Loucy (cell line): ENCODE measurements around the gene NETO2.
"Not testable (repeated sequence)": the region's sequence is repeated elsewhere in the genome, so short reads cannot be mapped to it uniquely, and the experiment has no call there.

Source experiments
- H2AFZ ChIP-seq: fragments of 200-600 bp; sonication (generic); 2 replicates; pipeline ENCODE4 v1.6.0; 2016; ENCODE audit warnings: antibody characterized with exemption, mild to moderate bottlenecking, low read length, moderate library complexity
- H3F3A ChIP-seq: fragments of 200-600 bp; 2 replicates; pipeline ENCODE4 v1.6.0; 2016; ENCODE audit warnings: antibody characterized with exemption, low read depth, mild to moderate bottlenecking
- H3K27me3 ChIP-seq: fragments of 200-600 bp; sonication (generic); 2 replicates; pipeline ENCODE4 v1.6.1; 2014; ENCODE audit warnings: low read length, mild to moderate bottlenecking; ENCODE audit not compliant: insufficient read depth, poor library complexity, severe bottlenecking
- H3K36me3 ChIP-seq: fragments of 200-600 bp; sonication (generic); 2 replicates; pipeline ENCODE4 v1.6.1; 2016; ENCODE audit warnings: low read length; ENCODE audit not compliant: insufficient read depth
- H3K4me1 ChIP-seq: fragments of 200-600 bp; sonication (generic); 2 replicates; pipeline ENCODE4 v1.5.1; 2014; ENCODE audit warnings: low read length, mild to moderate bottlenecking; ENCODE audit not compliant: insufficient read depth, poor library complexity, severe bottlenecking
- H3K4me2 ChIP-seq: fragments of 200-600 bp; sonication (generic); 2 replicates; pipeline ENCODE4 v1.6.0; 2014; ENCODE audit warnings: antibody characterized with exemption, low read length, low read depth, mild to moderate bottlenecking; ENCODE audit not compliant: poor library complexity, severe bottlenecking
- H3K4me3 ChIP-seq: fragments of 200-600 bp; sonication (generic); 2 replicates; pipeline ENCODE4 v1.5.1; 2014; ENCODE audit warnings: low read length, mild to moderate bottlenecking, mixed read lengths; ENCODE audit not compliant: poor library complexity, severe bottlenecking
- H3K79me2 ChIP-seq: fragments of 200-600 bp; sonication (generic); 2 replicates; pipeline ENCODE4 v1.6.1; 2014; ENCODE audit warnings: low read length; ENCODE audit not compliant: insufficient read depth
- H3K9ac ChIP-seq: fragments of 200-600 bp; sonication (generic); 2 replicates; pipeline ENCODE4 v1.6.0; 2014; ENCODE audit warnings: mild to moderate bottlenecking, low read depth, low read length, moderate library complexity; ENCODE audit not compliant: poor library complexity, severe bottlenecking
- H3K9me2 ChIP-seq: fragments of 200-600 bp; sonication (generic); replicated peaks from 2 replicates; pipeline ENCODE4 v1.6.1; 2016; ENCODE audit warnings: low read depth, low read length, mixed read lengths
- H3K9me3 ChIP-seq: fragments of 200-600 bp; sonication (generic); 2 replicates; pipeline ENCODE4 v1.6.1; 2014; ENCODE audit warnings: mild to moderate bottlenecking, antibody characterized with exemption, low read length, low read depth; ENCODE audit not compliant: insufficient read depth
- H4K20me1 ChIP-seq: fragments of 200-600 bp; sonication (generic); 2 replicates; pipeline ENCODE4 v1.6.0; 2014; ENCODE audit warnings: antibody characterized with exemption, low read length, mild to moderate bottlenecking; ENCODE audit not compliant: insufficient read depth, poor library complexity, severe bottlenecking
- CTCF ChIP-seq: fragments of 200-600 bp; sonication (generic); conservative IDR thresholded peaks from 2 replicates; pipeline ENCODE4 v1.5.1; 2014; ENCODE audit warnings: mild to moderate bottlenecking, antibody characterized with exemption, low read length
- EZH2phosphoT487 ChIP-seq: fragments of 200-600 bp; IDR thresholded peaks from 2 replicates; pipeline ENCODE4 v1.6.1; 2018; ENCODE audit warnings: antibody characterized with exemption, mild to moderate bottlenecking, moderate library complexity, borderline replicate concordance

NETO2 gene

GRCh38 chr16:47143677-47144558 is at the start of gene NETO2:
Gene NETO2, minus strand, starts transcription at chr16:47143945. Its CDS starts 333 bp downstream, at chr16:47143612.
- H3K9me2 ChIP-seq: no peaks in the 10 kb centered on the region
- no peaks in the 10 kb centered on the region for H4K20me1 ChIP-seq
- no peaks in the 10 kb centered on the region for H3K27me3 ChIP-seq
- no peak within 1 kb of the TSS for H3K9ac ChIP-seq
- no peaks in the 10 kb centered on the region for H3K79me2 ChIP-seq
- H3K4me2 ChIP-seq: no peak within 1 kb of the TSS
- H3K36me3 ChIP-seq: no peaks in the 10 kb centered on the region
- no peak within 1 kb of the TSS for H3K4me3 ChIP-seq
- no peaks in the 10 kb centered on the region for H3K4me1 ChIP-seq
- no peak within 1 kb of the TSS for H2AFZ ChIP-seq
- TF ChIP-seq EZH2phosphoT487 (no peak), CTCF (no peak)
- no peaks in the 10 kb centered on the region for H3F3A ChIP-seq
- H3K9me3 ChIP-seq: no peaks in the 10 kb centered on the region

- Histone ChIP-seq H2AFZ (no peak overlapping the region), H3K9me2 (no peaks in the 10 kb centered on the region), H3F3A (no peaks in the 10 kb centered on the region), H3K27me3 (no peaks in the 10 kb centered on the region), H3K9ac (no peak overlapping the region), H3K4me1 (no peaks in the 10 kb centered on the region), H3K79me2 (no peaks in the 10 kb centered on the region), H3K36me3 (no peaks in the 10 kb centered on the region), H4K20me1 (no peaks in the 10 kb centered on the region), H3K9me3 (no peaks in the 10 kb centered on the region), H3K4me3 (no peak overlapping the region), H3K4me2 (no peak overlapping the region)
- TF ChIP-seq EZH2phosphoT487 (no peak), CTCF (no peak)
Observed at GRCh38 chr16:47182318-47182717, 38.6 kb upstream of the NETO2 start.

DNA sequence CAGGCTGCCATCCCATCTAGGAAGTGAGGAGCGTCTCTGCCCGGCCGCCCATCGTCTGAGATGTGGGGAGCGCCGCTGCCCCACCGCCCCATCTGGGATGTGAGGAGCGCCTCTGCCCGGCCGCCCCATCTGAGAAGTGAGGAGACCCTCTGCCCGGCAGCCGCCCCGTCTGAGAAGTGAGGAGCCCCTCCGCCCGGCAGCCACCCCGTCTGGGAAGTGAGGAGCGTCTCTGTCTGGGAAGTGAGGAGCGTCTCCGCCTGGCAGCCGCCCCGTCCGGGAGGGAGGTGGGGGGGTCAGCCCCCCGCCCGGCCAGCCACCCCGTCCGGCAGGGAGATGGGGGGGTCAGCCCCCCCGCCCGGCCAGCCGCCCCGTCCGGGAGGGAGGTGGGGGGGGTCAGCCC is 37.3 kb upstream of the NETO2 start:
- not testable (repeated sequence) for H3K36me3 ChIP-seq, H4K20me1 ChIP-seq, H3K4me1 ChIP-seq, H3K27me3 ChIP-seq, H3F3A ChIP-seq, H3K4me3 ChIP-seq, H3K9ac ChIP-seq, H3K79me2 ChIP-seq, H3K4me2 ChIP-seq, H3K9me2 ChIP-seq, H3K9me3 ChIP-seq, H2AFZ ChIP-seq

DNA sequence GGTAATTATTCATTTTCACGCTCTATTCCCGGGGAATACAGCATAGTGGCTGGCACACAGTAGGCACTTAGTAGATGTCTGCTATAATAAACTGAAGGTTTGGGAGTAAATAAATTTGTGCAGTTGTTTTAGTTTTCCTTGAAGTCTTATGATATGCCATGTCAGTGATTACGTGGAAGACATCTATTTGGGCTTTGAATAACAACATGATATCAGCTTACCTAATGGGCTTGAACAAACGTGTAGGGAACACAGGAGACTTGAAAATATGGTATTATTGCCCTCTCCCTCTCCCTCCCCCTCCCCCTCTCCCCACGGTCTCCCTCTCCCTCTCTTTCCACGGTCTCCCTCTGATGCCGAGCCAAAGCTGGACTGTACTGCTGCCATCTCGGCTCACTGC is 36.3 kb upstream of the NETO2 start:
- Histone ChIP-seq H3K27me3 (no peaks in the 10 kb centered on the region), H3K4me3 (no peak overlapping the region), H3K4me2 (no peak overlapping the region), H4K20me1 (no peaks in the 10 kb centered on the region), H3F3A (no peaks in the 10 kb centered on the region), H3K9ac (no peak overlapping the region), H3K36me3 (no peaks in the 10 kb centered on the region), H3K9me3 (no peaks in the 10 kb centered on the region), H3K79me2 (no peaks in the 10 kb centered on the region), H3K9me2 (no peaks in the 10 kb centered on the region), H2AFZ (no peak overlapping the region), H3K4me1 (no peaks in the 10 kb centered on the region)
- TF ChIP-seq EZH2phosphoT487 (no peak), CTCF (no peak)
